GM18508 (cell line): ENCODE measurements around the gene NPAS2.

ENCODE experiments used
- ATAC-seq: cut with Tn5 transposase; IDR thresholded peaks from one replicate; pipeline ENCODE4 v1.9.1; 2021; ENCODE audit warnings: moderate number of reproducible peaks; ENCODE audit not compliant: insufficient read depth, unreplicated experiment

The NPAS2 gene

DNA sequence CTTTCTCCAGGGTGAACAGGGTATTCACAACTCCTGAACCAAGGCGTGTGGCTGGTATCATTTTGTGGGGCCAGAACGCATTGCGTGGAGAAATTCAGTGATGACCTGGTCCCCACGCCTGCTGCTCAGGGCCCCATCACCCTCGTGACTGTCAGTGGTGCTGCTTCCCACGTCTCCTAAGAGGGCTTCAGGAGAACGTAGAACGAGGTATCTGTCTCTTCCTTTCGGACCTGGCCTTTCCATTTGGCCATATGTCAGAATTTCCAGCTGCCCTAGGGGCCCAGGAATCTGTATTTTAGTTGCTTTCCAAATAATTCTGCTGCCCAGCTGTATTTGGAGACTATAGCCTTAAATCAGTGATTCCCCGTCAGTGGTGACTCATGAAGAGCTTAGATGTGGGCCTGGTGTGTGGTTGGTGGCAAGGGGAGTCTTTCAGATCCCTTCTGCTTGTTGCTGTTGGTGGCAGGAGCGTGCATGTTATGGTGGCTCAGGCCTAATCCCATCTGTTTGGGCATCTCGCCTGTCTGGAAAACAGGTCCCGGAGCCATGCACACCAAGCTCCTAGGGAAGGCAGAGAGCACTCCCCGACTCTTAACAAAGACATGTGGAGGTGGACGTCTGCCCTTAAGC, 56.4 kb downstream of the NPAS2 start:
- ATAC-seq: no peak

DNA sequence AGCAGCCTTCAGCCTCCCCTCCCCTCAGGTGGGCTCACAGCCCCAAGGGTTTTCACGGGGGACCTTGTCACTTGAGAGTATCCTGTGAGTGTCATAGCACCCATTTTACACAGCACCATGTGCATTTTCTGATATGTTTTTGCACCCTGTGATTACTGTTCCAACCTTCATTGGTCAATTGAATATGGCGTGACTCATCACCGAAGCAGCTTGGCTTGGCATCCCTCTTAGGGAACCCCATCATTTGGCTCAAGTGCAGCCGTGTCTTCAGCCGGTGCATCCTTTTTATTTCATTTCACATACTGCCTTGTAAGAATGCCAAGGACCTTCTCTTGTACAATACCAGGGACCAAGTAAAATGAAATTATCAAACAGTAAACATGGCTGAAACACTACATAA, 57.6 kb downstream of the NPAS2 start:
- ATAC-seq: no peak

DNA sequence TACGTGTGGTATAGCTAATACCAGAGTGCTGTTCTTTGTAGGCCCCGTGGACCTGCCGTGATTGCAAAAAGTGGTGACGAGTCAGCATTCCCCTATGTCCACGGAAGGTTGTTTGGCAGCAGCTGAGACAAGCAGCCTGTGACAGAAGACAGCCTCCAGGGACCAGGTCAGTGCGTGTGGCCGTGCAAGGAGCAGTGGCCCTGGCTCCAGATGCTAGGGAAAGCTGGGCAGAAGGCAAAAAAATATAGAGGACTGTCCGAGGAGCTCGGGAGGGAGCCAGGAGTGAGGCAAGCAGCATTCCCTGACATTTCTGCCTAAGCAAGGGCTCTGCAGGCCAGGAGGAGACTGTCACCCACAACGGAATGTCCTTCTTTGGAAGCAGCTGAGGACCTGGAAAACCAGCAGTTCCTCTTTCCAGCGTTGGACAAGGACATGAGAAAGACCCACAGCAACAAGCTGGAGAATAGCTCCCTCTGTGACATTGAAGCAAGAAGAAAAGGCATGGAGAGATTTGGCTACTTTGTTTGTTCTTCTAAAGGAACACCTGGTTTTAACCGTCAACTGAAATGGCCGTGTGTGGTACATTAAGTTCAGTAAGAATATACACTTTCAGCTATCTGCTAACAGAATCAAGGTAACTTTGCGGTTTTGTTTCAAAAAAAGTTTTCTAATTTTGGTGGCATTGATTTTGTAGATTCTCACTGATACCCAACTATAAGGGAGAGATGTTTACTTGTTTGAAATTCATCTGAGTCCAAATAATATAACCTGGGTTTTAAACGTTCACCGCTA, 58.3 kb downstream of the NPAS2 start:
- ATAC-seq: no peak

DNA sequence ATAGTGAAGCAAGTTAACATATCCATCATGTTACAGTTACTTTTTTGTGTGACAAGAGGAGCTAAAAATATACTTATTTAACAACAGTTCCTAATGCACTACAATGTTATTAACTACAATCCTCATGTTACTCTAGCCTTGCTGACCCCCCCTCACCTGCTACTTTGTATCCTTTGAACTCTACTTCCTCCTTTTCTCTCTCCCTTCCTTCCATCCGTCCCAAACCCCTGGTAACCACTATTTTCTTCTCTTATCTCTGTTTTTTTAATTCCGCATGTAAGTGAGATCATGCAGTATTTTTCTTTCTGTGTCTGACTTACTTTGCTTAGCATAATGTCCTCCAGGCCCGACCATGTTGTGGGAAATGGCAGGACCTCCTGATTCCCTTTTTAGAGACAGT, 59.4 kb downstream of the NPAS2 start:
- no peak for ATAC-seq

DNA sequence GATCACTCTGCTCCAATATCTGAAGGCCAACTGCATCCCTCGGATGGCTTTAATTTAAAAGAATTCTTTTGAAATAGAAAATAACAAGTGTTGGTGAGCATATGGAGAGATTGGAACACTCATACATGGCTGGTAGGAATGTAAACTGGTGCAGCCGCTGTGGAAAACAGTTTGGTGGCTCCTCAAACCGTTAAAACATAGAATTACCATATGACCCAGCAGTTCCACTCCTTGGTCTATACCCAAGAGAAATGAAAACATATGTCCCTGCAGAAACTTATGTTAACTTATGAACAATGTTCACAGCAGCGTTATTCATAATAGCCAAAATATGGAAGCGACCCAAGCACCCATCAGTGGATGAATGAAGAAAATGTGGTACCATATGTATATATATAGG, 60.1 kb downstream of the NPAS2 start:
- no peak for ATAC-seq

DNA sequence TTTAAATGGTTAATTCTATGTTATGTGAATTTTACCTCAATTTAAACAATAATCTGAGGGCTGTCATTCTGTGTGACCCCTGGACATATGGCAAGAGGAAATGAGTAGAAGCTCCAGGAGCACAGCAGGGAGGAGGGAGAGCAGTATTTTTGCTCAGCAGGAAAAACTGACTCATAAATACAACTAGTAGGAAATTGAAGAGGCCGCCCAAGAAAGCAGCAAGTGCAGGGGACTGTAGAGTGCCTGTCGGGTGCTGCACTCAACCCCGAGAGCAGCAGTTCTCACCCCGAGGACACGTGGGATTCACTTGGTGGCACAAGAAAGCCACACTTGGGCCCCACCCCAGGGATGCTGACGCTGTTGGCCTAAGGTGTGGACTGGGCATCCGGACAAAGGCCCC, 60.8 kb downstream of the NPAS2 start:
- ATAC-seq: no peak

DNA sequence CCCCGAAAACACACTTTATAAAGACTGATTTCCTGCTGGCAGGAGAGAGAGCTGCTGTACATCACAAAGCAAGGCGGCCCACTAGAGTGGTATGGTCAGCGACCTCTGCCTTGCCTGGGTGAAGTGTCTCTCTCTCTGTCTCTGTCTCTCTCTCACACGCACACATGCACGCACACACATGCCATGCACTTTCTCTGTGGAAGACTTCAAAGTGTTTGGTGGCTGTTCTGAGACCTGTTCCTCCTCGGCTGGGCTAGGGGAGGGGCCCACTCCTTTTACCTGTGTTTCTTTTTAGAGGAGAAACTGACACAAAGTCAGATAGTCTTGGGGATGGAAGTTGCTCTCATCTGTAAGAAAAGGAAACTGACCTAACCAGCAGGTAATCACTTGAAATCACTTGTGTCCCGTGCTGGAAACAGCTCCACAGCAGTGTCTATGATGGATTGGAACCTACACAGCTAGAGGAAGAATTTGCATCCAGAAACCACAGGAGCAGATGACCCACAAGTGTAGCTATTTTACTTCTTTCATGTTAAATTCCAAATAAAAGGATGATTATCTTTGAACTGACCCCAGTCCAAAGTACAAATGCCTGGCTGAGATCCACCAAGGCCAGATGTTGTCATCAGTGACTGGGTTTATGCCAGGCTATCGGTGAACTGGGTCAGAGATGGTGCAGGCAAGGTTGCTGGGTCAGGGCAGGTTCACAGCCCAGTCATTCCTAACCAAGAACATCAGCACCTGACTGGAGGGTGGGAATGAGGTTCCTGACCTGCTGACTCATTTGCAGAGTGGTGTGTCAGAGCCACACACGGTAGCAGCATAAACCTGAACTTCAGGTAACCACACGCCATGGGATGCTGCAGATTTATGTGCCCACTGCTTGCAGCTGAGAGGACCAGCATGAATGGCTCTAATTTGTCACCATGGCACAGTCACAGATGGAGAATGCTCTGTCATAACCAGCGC, 63.0 kb downstream of the NPAS2 start:
- no peak for ATAC-seq

DNA sequence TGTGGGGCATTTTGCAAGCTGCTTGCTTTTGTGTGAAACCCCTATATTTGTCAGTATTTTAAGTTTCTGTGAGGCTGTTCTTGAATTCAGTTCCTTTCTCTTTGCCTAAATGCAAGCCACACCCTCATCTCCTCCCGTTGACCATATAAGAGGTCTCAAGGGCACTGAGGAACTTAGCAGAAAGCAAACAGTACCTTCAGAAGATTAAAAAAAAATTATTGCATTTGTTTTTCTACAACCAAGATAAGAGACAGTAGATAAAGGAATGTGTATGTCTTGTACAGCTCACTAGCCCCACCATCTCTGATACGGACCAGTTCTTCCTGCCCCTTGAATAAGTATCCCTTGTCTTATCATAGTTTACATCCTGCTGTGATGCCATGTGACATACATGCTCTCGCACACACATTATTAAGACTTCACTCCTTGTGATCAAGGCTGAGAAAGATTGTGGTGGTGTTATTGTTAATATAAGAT, 64.2 kb downstream of the NPAS2 start:
- no peak for ATAC-seq

DNA sequence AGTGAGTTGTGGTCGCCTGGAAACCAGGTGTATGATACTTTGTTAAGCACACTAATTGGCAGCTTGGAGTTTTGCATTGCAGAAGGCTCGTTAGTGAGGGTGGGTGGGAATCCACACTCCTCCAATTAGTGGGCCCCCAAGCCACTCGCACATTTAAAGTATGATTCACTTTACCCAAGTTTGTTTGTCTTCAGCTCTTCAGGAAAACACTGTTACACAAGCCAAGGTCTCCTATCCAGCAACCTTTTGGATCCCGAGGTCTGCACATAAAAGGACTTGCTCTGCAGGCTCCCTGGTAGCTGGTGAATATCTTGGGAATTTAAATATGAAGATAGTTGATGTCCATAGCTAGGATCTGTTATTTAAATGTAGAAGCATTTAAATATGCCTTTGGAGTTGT, 66.1 kb downstream of the NPAS2 start:
- no peak for ATAC-seq

DNA sequence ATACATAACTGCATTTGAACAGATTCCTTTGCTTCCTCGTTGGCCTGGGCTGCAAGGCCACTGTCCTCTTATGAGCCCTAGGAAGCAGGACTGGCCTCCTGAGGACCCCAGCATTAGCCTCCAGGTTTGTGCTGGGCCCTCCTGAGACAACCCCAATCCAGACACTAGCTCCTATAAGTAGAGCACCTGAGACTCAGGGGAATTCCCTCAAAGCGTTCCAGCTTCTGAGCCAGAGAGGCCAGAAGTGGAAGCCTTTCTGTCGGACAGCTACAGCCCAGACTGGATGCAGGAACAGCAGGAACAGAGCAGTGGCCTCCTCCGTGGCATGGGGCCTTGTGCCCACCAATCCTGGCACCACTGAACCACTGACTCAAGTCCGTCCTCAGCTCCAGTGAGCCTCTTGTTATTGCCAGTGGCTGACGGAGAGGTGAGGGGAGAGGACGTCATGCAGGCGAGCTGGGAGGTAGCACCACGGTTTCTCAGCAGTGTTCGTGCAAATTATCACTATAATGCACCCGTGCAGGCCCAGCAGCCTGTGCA, 67.2 kb downstream of the NPAS2 start:
- no peak for ATAC-seq

DNA sequence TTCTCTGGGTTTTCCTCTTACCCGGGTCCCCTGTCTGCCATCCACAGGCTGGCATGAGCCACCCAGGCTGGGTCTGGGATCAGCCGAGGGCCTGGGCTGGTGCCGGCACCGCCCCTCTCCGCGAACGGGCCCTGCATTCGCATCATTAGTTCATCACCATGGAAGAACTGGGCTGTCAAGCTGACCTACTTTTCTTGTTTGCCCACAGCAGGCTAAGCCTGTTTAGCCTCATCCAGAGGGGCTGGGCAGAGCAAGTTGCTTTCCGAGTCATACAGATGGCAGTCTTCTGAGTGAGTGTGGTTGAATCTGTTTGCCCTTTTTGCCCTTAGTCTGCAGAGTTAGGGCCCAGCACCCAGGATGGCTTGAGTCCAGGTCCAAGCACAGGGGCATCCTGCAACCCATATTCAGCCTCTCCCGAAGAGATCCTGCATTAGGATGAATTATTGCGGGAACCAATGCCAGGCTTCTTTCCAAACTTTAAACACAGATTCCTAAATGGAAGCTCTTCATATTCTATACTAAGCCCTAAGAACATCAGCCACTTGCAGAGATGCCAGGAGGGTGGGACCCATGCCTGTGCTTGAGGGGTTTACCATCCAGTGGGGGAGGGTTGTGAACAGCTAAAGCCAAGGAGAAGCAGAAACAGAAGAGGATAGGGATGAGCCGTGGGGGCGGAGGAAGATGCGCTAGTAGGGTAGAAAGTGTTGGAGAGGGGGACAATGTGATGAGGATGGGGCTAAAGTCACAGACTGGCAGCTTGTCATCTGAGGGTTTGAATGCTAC, 68.0 kb downstream of the NPAS2 start:
- no peak for ATAC-seq

DNA sequence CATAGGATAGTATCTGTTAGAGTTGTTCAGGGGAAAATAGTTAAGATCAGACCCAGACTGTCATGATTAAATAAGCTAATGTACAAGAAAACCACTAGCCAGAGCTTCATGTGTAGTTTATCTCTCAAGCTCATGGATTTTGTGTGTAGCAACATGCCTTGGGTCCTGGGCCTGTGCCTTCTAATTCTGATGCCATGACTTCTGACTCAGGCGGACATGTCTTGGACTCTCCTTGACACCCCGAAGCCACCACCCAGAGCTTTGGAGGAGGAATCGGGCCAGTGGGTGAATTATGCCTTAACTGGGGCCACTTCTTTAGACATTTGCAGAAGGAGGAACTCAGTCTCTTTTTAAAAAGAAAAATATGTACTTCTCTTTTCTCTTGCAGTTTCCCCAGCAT, 68.7 kb downstream of the NPAS2 start:
- no peak for ATAC-seq

DNA sequence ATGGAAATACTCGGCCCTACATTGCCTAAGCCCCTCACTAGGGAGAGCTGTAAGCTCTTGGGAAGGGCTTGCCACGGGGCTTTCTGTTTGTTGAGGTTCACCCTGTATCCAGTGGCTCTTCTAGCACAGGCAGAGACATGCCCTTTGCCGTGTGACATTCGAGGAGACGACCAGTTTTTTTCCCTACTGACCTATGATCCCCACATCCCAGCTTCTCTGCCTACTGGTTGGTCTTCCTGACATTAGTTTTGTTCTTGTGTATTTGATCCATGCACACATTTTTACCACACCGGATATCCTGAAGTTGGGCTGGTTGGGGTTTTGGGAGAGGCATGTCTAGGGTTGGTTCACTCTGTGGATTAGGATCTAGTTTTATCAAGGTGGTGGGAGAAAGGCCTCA, 69.3 kb downstream of the NPAS2 start:
- ATAC-seq: no peak

DNA sequence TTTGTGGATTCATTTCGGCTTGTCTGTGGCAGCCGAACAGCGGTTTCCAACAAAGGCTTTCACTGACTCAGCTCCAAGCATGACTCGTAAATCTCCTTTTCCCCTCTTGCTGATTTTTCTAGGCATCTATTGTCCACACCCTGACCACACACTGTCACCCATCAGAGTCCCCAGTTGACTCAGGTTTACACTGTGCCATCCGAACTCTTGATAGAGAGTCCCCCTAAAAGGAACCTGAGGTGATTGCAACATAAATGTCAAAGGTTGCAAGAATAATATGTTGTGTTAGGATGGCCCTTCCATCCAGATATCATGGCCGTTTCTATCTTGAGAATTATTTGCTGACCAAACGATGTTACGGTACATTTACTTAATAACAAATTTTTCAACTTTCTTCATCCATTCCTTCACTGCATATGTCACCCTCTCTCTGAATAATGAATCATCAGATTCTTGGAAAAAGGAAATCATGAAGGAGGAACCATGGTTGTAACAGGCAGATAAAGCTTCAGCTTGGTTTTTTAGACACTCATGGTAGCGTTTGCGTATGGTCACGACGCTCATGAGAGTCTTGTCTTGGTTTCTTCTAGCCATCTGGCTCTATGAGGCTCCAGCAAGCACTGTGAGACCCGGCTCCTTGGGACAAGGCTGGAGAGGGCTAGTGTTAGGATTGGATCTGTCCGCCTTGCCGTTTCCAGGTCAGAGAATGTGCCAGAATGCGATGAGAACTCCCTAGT, 72.1 kb downstream of the NPAS2 start:
- no peak for ATAC-seq

DNA sequence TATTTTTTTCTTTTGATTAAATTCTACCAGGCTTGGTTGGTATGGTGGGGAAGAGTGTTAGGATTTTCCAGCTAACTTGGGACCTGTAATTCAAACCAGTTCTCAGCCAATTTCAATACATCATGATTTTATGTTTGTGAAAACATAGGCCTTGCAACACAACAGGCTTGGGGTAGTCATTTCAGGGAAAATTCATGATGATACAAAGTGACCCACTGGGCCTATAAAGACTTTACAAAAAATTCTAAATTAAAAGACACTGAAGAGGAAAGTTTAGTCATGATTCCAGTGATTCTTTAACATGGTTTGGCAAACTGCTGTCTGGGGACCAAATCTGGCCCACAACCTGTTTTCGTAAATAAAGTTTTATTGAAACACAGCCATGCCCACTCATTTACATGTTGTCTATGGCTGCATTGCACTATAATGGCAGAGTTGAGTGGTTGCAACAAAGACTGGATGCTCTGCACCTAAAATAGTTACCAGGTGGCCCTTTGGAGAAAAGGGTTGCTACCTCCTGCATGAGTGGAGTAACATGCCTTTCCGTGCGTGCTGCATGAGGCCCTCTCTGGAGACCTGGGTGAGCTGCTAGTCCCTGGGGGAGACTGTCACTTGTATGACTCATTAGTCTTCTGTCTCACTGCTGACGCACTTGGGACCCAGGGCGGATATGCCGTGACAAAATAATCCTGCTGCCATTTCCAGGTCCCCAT, 73.6 kb downstream of the NPAS2 start:
- ATAC-seq: no peak

DNA sequence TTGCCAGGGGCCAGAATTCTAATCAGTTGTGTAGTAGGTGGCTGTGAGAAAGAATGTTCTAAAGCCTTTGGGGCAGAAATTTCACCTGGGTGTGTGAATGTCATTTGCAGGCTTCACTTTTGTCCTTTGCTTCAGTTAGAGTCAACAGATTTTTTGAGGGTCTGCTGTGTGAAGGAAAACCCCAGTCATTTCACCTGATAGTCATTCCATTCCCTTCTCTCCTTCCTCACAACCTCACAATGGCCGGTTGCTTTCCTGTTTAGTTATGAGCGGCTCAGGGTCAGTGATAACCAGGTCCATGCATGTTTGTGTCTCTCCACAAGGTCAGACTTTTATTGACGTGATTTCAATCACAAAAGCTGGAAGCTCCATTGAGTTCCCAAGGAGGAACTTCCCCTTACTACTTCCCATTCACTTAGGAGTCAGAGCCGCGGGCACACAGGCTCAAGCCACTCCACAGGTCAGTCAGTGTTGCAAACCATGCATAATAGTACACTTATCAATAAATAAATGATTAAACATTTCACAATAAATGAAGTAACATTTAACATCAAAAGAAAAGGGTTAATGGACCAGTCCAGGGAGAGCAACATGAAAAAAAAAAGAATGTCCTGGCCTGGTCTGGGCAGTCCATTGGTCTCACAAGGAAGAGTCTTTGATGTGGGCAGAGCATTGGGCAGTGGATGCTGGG, 74.3 kb downstream of the NPAS2 start:
- no peak for ATAC-seq

DNA sequence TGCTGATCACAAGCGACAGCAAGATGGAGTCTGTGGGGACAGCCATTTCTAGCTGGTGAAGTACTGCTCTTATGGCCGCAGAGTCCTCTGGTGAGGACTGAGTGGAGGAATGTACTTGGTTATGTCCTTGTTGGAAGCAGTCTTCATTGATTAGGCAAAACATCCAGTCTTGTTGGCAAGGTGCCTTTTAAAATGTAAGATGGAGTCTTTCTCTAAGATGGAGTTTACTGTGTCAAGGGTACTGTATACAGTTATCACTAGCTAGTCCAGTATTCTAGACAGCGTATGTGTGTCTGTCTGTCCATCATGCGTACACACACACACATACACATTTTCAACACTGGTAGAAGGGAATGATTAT, 74.8 kb downstream of the NPAS2 start:
- no peak for ATAC-seq

DNA sequence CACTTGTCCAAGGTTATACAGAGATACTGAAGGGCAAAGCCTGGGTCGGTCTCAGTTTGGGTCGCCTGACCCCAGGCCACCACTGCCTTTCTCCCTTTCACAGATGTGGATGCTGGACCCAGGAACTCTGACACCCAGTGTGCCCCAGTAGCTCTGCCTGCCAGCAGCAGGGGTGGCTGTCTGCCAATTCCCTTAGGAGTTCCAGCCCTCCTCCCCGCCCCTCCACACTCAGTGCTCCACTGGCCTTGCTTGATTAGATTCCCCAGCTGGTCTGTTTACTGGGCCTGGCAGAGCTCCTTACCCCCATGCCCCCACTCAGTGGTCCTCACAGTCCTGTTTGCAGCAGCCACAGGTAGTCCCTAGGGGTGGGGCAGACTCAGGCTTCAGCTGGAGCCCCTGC, 75.5 kb downstream of the NPAS2 start:
- ATAC-seq: no peak
